ENCODE results near the gene PRDX2.

DNA sequence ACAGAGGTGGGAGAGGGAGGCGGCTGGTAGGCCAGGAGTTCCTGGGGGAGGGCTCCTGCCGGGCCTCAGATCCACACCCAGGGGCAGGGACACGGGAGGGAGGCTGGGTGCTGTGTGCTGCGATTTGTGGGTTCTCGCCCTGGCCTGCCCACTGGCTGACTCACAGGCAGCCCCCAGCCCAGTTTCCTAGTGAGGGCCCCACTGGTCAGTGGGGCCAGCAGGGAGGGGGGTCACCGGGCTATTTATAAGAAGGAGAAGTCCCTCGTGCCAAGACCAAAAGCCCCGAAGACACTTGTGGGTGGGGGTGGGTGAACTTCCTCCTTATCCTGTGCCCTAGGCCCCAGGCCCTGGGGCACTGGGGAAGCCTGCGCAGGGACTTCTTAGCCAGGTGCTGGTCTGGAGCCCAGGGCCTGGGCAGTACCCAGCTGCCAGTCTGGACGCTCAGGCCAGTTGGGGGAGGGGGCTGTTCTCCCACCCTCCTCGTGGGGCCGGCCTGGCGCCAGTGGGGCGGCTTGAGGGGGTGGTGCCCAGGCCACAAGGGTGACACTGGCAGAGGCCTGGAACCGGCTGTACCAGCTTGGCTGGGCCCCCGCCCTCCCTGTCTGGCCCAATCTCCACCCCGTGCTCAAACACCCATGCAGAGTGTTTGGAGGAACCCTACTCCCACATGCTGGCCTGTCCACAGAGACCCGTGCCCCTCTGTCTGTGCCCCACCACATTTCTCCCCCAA is 15.3 kb downstream of the PRDX2 start:
- TF ChIP-seq, protein P1, sequence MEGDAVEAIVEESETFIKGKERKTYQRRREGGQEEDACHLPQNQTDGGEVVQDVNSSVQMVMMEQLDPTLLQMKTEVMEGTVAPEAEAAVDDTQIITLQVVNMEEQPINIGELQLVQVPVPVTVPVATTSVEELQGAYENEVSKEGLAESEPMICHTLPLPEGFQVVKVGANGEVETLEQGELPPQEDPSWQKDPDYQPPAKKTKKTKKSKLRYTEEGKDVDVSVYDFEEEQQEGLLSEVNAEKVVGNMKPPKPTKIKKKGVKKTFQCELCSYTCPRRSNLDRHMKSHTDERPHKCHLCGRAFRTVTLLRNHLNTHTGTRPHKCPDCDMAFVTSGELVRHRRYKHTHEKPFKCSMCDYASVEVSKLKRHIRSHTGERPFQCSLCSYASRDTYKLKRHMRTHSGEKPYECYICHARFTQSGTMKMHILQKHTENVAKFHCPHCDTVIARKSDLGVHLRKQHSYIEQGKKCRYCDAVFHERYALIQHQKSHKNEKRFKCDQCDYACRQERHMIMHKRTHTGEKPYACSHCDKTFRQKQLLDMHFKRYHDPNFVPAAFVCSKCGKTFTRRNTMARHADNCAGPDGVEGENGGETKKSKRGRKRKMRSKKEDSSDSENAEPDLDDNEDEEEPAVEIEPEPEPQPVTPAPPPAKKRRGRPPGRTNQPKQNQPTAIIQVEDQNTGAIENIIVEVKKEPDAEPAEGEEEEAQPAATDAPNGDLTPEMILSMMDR (IDR thresholded peaks at IDR 0.05; ENCODE audit: poor library complexity, severe bottlenecking) = no peak
- TF ChIP-seq, protein P2, sequence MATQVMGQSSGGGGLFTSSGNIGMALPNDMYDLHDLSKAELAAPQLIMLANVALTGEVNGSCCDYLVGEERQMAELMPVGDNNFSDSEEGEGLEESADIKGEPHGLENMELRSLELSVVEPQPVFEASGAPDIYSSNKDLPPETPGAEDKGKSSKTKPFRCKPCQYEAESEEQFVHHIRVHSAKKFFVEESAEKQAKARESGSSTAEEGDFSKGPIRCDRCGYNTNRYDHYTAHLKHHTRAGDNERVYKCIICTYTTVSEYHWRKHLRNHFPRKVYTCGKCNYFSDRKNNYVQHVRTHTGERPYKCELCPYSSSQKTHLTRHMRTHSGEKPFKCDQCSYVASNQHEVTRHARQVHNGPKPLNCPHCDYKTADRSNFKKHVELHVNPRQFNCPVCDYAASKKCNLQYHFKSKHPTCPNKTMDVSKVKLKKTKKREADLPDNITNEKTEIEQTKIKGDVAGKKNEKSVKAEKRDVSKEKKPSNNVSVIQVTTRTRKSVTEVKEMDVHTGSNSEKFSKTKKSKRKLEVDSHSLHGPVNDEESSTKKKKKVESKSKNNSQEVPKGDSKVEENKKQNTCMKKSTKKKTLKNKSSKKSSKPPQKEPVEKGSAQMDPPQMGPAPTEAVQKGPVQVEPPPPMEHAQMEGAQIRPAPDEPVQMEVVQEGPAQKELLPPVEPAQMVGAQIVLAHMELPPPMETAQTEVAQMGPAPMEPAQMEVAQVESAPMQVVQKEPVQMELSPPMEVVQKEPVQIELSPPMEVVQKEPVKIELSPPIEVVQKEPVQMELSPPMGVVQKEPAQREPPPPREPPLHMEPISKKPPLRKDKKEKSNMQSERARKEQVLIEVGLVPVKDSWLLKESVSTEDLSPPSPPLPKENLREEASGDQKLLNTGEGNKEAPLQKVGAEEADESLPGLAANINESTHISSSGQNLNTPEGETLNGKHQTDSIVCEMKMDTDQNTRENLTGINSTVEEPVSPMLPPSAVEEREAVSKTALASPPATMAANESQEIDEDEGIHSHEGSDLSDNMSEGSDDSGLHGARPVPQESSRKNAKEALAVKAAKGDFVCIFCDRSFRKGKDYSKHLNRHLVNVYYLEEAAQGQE (IDR thresholded peaks at IDR 0.05; ENCODE audit: borderline replicate concordance) = no peak
- no peak for TF ChIP-seq RAD21 (conservative IDR thresholded peaks at IDR 0.05)
- TF ChIP-seq MXI1 (conservative IDR thresholded peaks at IDR 0.05; ENCODE audit: poor library complexity, severe bottlenecking) = no peak
- TF ChIP-seq SMC3 (conservative IDR thresholded peaks at IDR 0.05; ENCODE audit: poor library complexity) = no peak
- no peak for TF ChIP-seq EZH2 (IDR thresholded peaks at IDR 0.05; ENCODE audit: borderline replicate concordance, insufficient read depth, low read length, poor library complexity, severe bottlenecking)
- no peak for TF ChIP-seq POLR2AphosphoS5 (IDR thresholded peaks at IDR 0.05)
- no peak for TF ChIP-seq EP300 (conservative IDR thresholded peaks at IDR 0.05; ENCODE audit: poor library complexity, severe bottlenecking)
- TF ChIP-seq TAF1 (IDR thresholded peaks at IDR 0.05; ENCODE audit: low read depth) = no peak
